GM12878 (cell line): Measurements from ENCODE around the gene PHYHIPL. TPM values are rescaled to one million over a fixed set of nuclear protein-coding genes. Genes with fewer than 3 reads are reported as not detected.

Source experiments
- ATAC-seq: fragments of 200-7000 bp; cut with Tn5 transposase; 3 replicates; pipeline ENCODE4 v1.9.1; 2020; ENCODE audit warnings: mild to moderate bottlenecking, moderate library complexity
- BruUV-seq: library from RNA; stranded (reverse); fragments of 400-500 nt; replicated peaks from 2 replicates; lab custom pipeline; 2021; lab: Mats Ljungman, UMichigan
- CTCF ChIA-PET: fragments of 300-600 bp; sonication (Branson Sonifier 250); formaldehyde crosslinking; extraction: SDS; loops from one replicate; lab custom pipeline; 2021; ENCODE audit warnings: inconsistent platforms; lab: Yijun Ruan, JAX
- POLR2A ChIA-PET: fragments of 350-600 bp; formaldehyde crosslinking; extraction: SDS; loops from one replicate; lab custom pipeline; 2021; ENCODE audit warnings: inconsistent platforms; lab: Charles Lee
- RAD21 ChIA-PET: fragments of 300-600 bp; sonication (Branson Sonifier 250); formaldehyde crosslinking; loops from one replicate; lab custom pipeline; 2023; ENCODE audit warnings: antibody characterized with exemption; ENCODE audit not compliant: unreplicated experiment; lab: Charles Lee
- SMC1A ChIA-PET: fragments of 300-600 bp; sonication (Branson Sonifier 250); formaldehyde crosslinking; loops from one replicate; lab custom pipeline; 2023; ENCODE audit not compliant: unreplicated experiment, uncharacterized antibody; lab: Charles Lee
- DNase-seq: peaks from one replicate; pipeline ENCODE4 v3.0.0-alpha.2; 2011; ENCODE audit warnings: low read depth, low spot score
- FAIRE-seq: peaks from 3 replicates; lab custom pipeline; 2011; peaks lifted over from hg19 to GRCh38; lab: Jason Lieb, UNC
- H2AFZ ChIP-seq: 2 replicates; pipeline ENCODE4 v1.6.0; 2011; ENCODE audit warnings: low read depth, low read length, control low read depth; ENCODE audit not compliant: control insufficient read depth
- H3K27ac ChIP-seq: 2 replicates; pipeline ENCODE4 v1.5.1; 2011; ENCODE audit warnings: control low read depth; ENCODE audit not compliant: control insufficient read depth, insufficient read depth
- H3K27me3 ChIP-seq, 2 experiments: replicated peaks in 1 of 2; 2 replicates each; pipeline versions ENCODE4 v1.6.0 to v1.6.1; 2011; ENCODE audit warnings: low read length in 1 of 2; ENCODE audit not compliant: control insufficient read depth in 2 of 2, insufficient read depth in 2 of 2
- H3K36me3 ChIP-seq, 2 experiments: 2 replicates each; pipeline ENCODE4 v1.5.1; 2011; ENCODE audit warnings: low read length in 1 of 2; ENCODE audit not compliant: control insufficient read depth in 2 of 2, insufficient read depth in 2 of 2
- H3K4me1 ChIP-seq: 2 replicates; pipeline ENCODE4 v1.6.1; 2011; ENCODE audit warnings: mild to moderate bottlenecking, low read length, moderate library complexity, mixed read lengths; ENCODE audit not compliant: control insufficient read depth, insufficient read depth
- H3K4me2 ChIP-seq: 2 replicates; pipeline ENCODE4 v1.6.0; 2011; ENCODE audit warnings: control low read depth; ENCODE audit not compliant: control insufficient read depth, insufficient read depth
- H3K4me3 ChIP-seq: fragments of 200-600 bp; sonication (generic); 2 replicates; pipeline ENCODE4 v1.5.1; 2016
- H3K79me2 ChIP-seq: 2 replicates; pipeline ENCODE4 v1.6.0; 2011; ENCODE audit warnings: low read length; ENCODE audit not compliant: control insufficient read depth, insufficient read depth
- H3K9ac ChIP-seq: 2 replicates; pipeline ENCODE4 v1.8.0; 2011; ENCODE audit warnings: low read length, control low read depth, mixed read lengths; ENCODE audit not compliant: control insufficient read depth, insufficient read depth
- H3K9me3 ChIP-seq: replicated peaks from 3 replicates; pipeline ENCODE4 v1.5.1; 2011; ENCODE audit warnings: mild to moderate bottlenecking, low read length; ENCODE audit not compliant: control insufficient read depth, insufficient read depth
- H4K20me1 ChIP-seq: 2 replicates; pipeline ENCODE4 v1.6.0; 2011; ENCODE audit not compliant: control insufficient read depth, insufficient read depth
- CBX5 ChIP-seq: sonication (generic); IDR thresholded peaks from 2 replicates; pipeline ENCODE4 v1.6.1; 2016; ENCODE audit warnings: low read depth, moderate library complexity, mild to moderate bottlenecking, inconsistent platforms
- CHD4 ChIP-seq: fragments of 200-600 bp; sonication (generic); IDR thresholded peaks from 2 replicates; pipeline ENCODE4 v1.6.1; 2016; ENCODE audit warnings: mild to moderate bottlenecking
- EGR1 ChIP-seq, 2 experiments: IDR thresholded peaks; 1 replicate in 1 of 2; 2 replicates in 1 of 2; pipeline ENCODE4 v1.6.1; 2011 to 2012; ENCODE audit warnings: low read depth in 2 of 2, low read length in 2 of 2, borderline replicate concordance in 1 of 2, mild to moderate bottlenecking in 1 of 2, moderate library complexity in 1 of 2
- KDM1A ChIP-seq: fragments of 200-600 bp; sonication (generic); IDR thresholded peaks from 2 replicates; pipeline ENCODE4 v1.6.1; 2016; ENCODE audit warnings: borderline replicate concordance
- NFXL1 ChIP-seq: fragments of 450-650 bp; IDR thresholded peaks from 2 replicates; pipeline ENCODE4 v1.6.1; 2017; ENCODE audit warnings: antibody characterized with exemption, mild to moderate bottlenecking, borderline replicate concordance
- NR2C1 ChIP-seq: fragments of 450-650 bp; IDR thresholded peaks from 2 replicates; pipeline ENCODE4 v1.6.1; 2017; ENCODE audit warnings: antibody characterized with exemption, mild to moderate bottlenecking, moderate library complexity
- NR2F1 ChIP-seq: fragments of 450-650 bp; conservative IDR thresholded peaks from 2 replicates; pipeline ENCODE4 v1.6.1; 2017; ENCODE audit warnings: mild to moderate bottlenecking
- RAD21 ChIP-seq: IDR thresholded peaks from 2 replicates; pipeline ENCODE4 v1.6.1; 2011; ENCODE audit warnings: mild to moderate bottlenecking, low read depth, low read length, moderate library complexity; ENCODE audit not compliant: insufficient read depth
- RUNX3 ChIP-seq: IDR thresholded peaks from 2 replicates; pipeline ENCODE4 v1.6.1; 2012; ENCODE audit warnings: low read length, inconsistent platforms
- SMAD1 ChIP-seq: fragments of 450-650 bp; IDR thresholded peaks from 2 replicates; pipeline ENCODE4 v1.6.1; 2018; ENCODE audit warnings: mild to moderate bottlenecking, low read depth; ENCODE audit not compliant: partially characterized antibody
- SMC3 ChIP-seq: IDR thresholded peaks from 2 replicates; pipeline ENCODE4 v1.6.1; 2011; ENCODE audit warnings: low read length, improper control_type of control experiment, borderline replicate concordance
- SREBF2 ChIP-seq: IDR thresholded peaks from 2 replicates; pipeline ENCODE4 v1.6.1; 2012; ENCODE audit warnings: mild to moderate bottlenecking, low read length
- STAT1 ChIP-seq: fragments of 450-650 bp; conservative IDR thresholded peaks from 2 replicates; pipeline ENCODE4 v1.6.1; 2014; ENCODE audit warnings: antibody characterized with exemption, mild to moderate bottlenecking
- TCF7 ChIP-seq: IDR thresholded peaks from 2 replicates; pipeline ENCODE4 v1.6.1; 2014; ENCODE audit warnings: antibody characterized with exemption, borderline replicate concordance
- ZSCAN29 ChIP-seq: fragments of 450-650 bp; IDR thresholded peaks from 2 replicates; pipeline ENCODE4 v1.6.1; 2017; ENCODE audit warnings: mild to moderate bottlenecking, moderate library complexity
- ZZZ3 ChIP-seq: IDR thresholded peaks from 2 replicates; pipeline ENCODE4 v1.6.1; 2011; ENCODE audit warnings: low read depth; ENCODE audit not compliant: control insufficient read depth, insufficient read length
- WGBS: methylation state at CpG from one replicate; pipeline ENCODE4 v1.1.6; 2016; ENCODE audit warnings: low lambda C conversion rate; ENCODE audit not compliant: insufficient replicate concordance, insufficient coverage; ENCODE audit errors: missing lambda C conversion rate; 5-methylcytosine and 5-hydroxymethylcytosine counted together
- in situ Hi-C: fragments of 300-500 bp; cut with MboI; formaldehyde crosslinking; loops from 9 replicates; pipeline ENCODE4 v1.14.3; 2018; ENCODE audit warnings: mixed read lengths
- intact Hi-C: fragments of 100-400 bp; cut with micrococcal nuclease; formaldehyde crosslinking; loops from one replicate; pipeline ENCODE4 v1.14.2; 2022; ENCODE audit not compliant: unreplicated experiment
- polyA plus RNA-seq, 11 experiments: library from polyadenylated mRNA; depleted of rRNA in 4 of 11; unstranded in 6 of 11; stranded (reverse) in 5 of 11; fragments of >200 nt; fragmentation: Nextera tagmentation in 4 of 11; fragmentation: Illumina TruSeq in 1 of 11; extraction: Ambion mirVana in 4 of 11; extraction: Trizol in 1 of 11; gene quantifications; 1 replicate in 1 of 11; 2 replicates in 10 of 11; pipeline versions ENCODE4 v1.2.1 to v1.2.3, GENCODE V29; 2011 to 2016; ENCODE audit warnings: inconsistent platforms in 2 of 11, missing spikeins in 2 of 11, low read depth in 1 of 11
- total RNA-seq, 4 experiments: library from RNA; depleted of rRNA in 3 of 4; stranded (reverse); fragments of >200 nt in 3 of 4; fragmentation: Illumina TruSeq in 1 of 4; extraction: Trizol in 1 of 4; gene quantifications; 2 replicates each; pipeline versions ENCODE4 v1.2.1 to v1.2.3, GENCODE V29; 2013 to 2021
- TF ChIP-seq, protein P1 (sequence below), 3 experiments: IDR thresholded peaks in 2 of 3; conservative IDR thresholded peaks in 1 of 3; 2 replicates each; pipeline ENCODE4 v1.5.1; 2011; ENCODE audit warnings: low read depth in 3 of 3, low read length in 3 of 3, mild to moderate bottlenecking in 3 of 3, control low read depth in 2 of 3, moderate library complexity in 2 of 3, inconsistent platforms in 1 of 3, mixed read lengths in 1 of 3; ENCODE audit not compliant: control insufficient read depth in 2 of 3, insufficient read depth in 1 of 3; ENCODE audit errors: extremely low read depth in 1 of 3
- TF ChIP-seq, protein P2 (sequence below): IDR thresholded peaks from 2 replicates; pipeline ENCODE4 v1.6.1; 2012; ENCODE audit warnings: low read depth, low read length, improper control_type of control experiment
- TF ChIP-seq, protein P3 (sequence below): IDR thresholded peaks from 2 replicates; pipeline ENCODE4 v1.6.1; 2012; ENCODE audit warnings: mild to moderate bottlenecking, low read depth, low read length

PHYHIPL gene
- total and polyA plus RNA-seq, 10 of the 15 experiments (the other 5 are each of a cell fraction or from before 2014, with no cell fraction given) = 0.06 to 0.40 (median 0.18) TPM; not detected in 2

DNA sequence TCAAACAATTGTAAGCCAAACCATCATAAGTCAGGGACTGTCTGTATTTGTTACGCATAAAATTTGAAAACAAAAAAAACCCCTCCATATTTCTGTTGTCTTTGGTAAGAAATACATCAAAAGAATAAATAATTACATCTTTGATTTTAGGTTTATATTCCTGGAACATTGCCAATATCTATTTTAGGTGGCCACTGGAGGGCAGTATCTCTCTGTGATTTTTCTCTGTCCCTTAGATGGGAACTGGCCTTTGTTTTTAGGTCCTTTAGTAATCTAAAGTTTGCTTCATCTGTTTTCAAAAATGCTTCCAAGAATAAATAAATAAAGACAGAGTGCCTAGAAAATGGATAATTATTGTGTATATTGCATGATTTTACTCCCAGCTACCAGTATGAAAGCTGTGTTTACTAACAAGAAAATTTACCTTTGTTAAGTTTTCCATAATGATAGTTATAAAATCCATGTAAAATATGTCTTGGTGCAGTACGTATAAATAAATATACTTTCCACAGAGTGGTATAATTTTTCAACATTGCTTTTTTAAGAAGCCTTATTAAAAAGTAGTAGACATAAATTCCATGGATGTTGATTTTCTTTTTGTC, 64.2 kb downstream of the PHYHIPL start:
- Histone ChIP-seq H3K4me3 (no peak overlapping the region), H3K9me3 (no peaks in the 10 kb centered on the region), H4K20me1 (no peaks in the 10 kb centered on the region), H3K9ac (no peak overlapping the region), H2AFZ (no peak overlapping the region), H3K4me1 (no peaks in the 10 kb centered on the region), H3K36me3 (no peaks in the 10 kb centered on the region), H3K27ac (no peak overlapping the region), H3K27me3 (no peaks in the 10 kb centered on the region), H3K79me2 (no peaks in the 10 kb centered on the region), H3K4me2 (no peak overlapping the region)
- intact Hi-C loops (loop anchor here (2.0 to 10.0 kb wide), 3 partner anchors 224 to 382 kb away; no protein-coding TSS in a partner anchor), in situ Hi-C loops (loop anchor here (5.0 kb wide), 1 partner anchor 288 kb away; no protein-coding TSS in a partner anchor)
- RAD21 ChIA-PET = interaction anchor here (1.0 to 1.6 kb wide), 2 partner anchors 204 to 288 kb away, joined by 3 to 4 read pairs; no protein-coding TSS in a partner anchor
- DNase-seq (no peak), FAIRE-seq (peak; percentile 78), ATAC-seq (peak; percentile 31; the same call in 1 of the 3 replicates)
- CTCF ChIA-PET = interaction anchor here (0.6 to 2.6 kb wide), 7 partner anchors 9 to 465 kb away, joined by 3 to 14 read pairs (median 4); no protein-coding TSS in a partner anchor
- SMC1A ChIA-PET = interaction anchor here (0.7 to 2.3 kb wide), 5 partner anchors 113 to 385 kb away, joined by 3 to 10 read pairs (median 4); no protein-coding TSS in a partner anchor
- POLR2A ChIA-PET = interaction anchor here (0.7 kb wide), 1 partner anchor 382 kb away, joined by 3 read pairs; no protein-coding TSS in a partner anchor
- no TSS peak for BruUV-seq
- WGBS = 0% methylated on average over 2 of the region's 2 CpGs
- TF ChIP-seq, protein P1, sequence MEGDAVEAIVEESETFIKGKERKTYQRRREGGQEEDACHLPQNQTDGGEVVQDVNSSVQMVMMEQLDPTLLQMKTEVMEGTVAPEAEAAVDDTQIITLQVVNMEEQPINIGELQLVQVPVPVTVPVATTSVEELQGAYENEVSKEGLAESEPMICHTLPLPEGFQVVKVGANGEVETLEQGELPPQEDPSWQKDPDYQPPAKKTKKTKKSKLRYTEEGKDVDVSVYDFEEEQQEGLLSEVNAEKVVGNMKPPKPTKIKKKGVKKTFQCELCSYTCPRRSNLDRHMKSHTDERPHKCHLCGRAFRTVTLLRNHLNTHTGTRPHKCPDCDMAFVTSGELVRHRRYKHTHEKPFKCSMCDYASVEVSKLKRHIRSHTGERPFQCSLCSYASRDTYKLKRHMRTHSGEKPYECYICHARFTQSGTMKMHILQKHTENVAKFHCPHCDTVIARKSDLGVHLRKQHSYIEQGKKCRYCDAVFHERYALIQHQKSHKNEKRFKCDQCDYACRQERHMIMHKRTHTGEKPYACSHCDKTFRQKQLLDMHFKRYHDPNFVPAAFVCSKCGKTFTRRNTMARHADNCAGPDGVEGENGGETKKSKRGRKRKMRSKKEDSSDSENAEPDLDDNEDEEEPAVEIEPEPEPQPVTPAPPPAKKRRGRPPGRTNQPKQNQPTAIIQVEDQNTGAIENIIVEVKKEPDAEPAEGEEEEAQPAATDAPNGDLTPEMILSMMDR (IDR thresholded peaks at IDR 0.05 in 2 of 3, conservative IDR thresholded peaks at IDR 0.05 in 1 of 3; ENCODE audit: control insufficient read depth in 2 of 3, extremely low read depth in 1 of 3, insufficient read depth in 1 of 3, low read depth in 3 of 3, low read length in 3 of 3) = peak; percentile 30 to 50 (median 48); a peak in 4 of 6 replicates
- no peak for TF ChIP-seq EGR1 (IDR thresholded peaks at IDR 0.05; ENCODE audit: borderline replicate concordance in 1 of 2, low read depth in 2 of 2, low read length in 2 of 2)
- TF ChIP-seq SREBF2 = no peak
- no peak for TF ChIP-seq NR2C1
- no peak for TF ChIP-seq NR2F1
- no peak for TF ChIP-seq NFXL1
- TF ChIP-seq, protein P2, sequence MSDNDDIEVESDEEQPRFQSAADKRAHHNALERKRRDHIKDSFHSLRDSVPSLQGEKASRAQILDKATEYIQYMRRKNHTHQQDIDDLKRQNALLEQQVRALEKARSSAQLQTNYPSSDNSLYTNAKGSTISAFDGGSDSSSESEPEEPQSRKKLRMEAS = no peak
- TF ChIP-seq ZZZ3 = no peak
- no peak for TF ChIP-seq CBX5
- TF ChIP-seq ZSCAN29 = no peak
- TF ChIP-seq CHD4 = no peak
- no peak for TF ChIP-seq TCF7
- TF ChIP-seq RAD21 = peak; percentile 64
- TF ChIP-seq, protein P3, sequence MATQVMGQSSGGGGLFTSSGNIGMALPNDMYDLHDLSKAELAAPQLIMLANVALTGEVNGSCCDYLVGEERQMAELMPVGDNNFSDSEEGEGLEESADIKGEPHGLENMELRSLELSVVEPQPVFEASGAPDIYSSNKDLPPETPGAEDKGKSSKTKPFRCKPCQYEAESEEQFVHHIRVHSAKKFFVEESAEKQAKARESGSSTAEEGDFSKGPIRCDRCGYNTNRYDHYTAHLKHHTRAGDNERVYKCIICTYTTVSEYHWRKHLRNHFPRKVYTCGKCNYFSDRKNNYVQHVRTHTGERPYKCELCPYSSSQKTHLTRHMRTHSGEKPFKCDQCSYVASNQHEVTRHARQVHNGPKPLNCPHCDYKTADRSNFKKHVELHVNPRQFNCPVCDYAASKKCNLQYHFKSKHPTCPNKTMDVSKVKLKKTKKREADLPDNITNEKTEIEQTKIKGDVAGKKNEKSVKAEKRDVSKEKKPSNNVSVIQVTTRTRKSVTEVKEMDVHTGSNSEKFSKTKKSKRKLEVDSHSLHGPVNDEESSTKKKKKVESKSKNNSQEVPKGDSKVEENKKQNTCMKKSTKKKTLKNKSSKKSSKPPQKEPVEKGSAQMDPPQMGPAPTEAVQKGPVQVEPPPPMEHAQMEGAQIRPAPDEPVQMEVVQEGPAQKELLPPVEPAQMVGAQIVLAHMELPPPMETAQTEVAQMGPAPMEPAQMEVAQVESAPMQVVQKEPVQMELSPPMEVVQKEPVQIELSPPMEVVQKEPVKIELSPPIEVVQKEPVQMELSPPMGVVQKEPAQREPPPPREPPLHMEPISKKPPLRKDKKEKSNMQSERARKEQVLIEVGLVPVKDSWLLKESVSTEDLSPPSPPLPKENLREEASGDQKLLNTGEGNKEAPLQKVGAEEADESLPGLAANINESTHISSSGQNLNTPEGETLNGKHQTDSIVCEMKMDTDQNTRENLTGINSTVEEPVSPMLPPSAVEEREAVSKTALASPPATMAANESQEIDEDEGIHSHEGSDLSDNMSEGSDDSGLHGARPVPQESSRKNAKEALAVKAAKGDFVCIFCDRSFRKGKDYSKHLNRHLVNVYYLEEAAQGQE = no peak
- TF ChIP-seq RUNX3 = no peak
- TF ChIP-seq SMC3 = peak; percentile 50; the same call in 1 of the 2 replicates
- no peak for TF ChIP-seq STAT1
- TF ChIP-seq KDM1A = no peak
- TF ChIP-seq SMAD1 = peak; percentile 88
